Lower lobe of right lung (tissue), 2 donors: ENCODE data around the gene RELCH. TPM values are rescaled to one million over a fixed set of nuclear protein-coding genes. Genes with fewer than 3 reads are reported as not detected.

Source experiments
- ATAC-seq, 2 donors: fragments of 200-7000 bp; cut with Tn5 transposase; one replicate each; pipeline ENCODE4 v1.9.1; 2020 to 2022; ENCODE audit warnings: mild to moderate bottlenecking in 2 of 2, moderate library complexity in 2 of 2
- DNase-seq: peaks from one replicate; pipeline ENCODE4 v3.0.0-alpha.2; 2020
- H3K27ac ChIP-seq: fragments of 200-600 bp; one replicate; pipeline ENCODE4 v1.8.0; 2022
- H3K27me3 ChIP-seq: fragments of 200-600 bp; one replicate; pipeline ENCODE4 v1.8.0; 2022; ENCODE audit warnings: low read depth
- H3K36me3 ChIP-seq: fragments of 200-600 bp; one replicate; pipeline ENCODE4 v1.8.0; 2022; ENCODE audit warnings: mild to moderate bottlenecking
- H3K4me1 ChIP-seq: fragments of 200-600 bp; one replicate; pipeline ENCODE4 v1.8.0; 2022
- H3K4me3 ChIP-seq: fragments of 200-600 bp; one replicate; pipeline ENCODE4 v1.8.0; 2022; ENCODE audit warnings: mild to moderate bottlenecking
- H3K9me3 ChIP-seq: fragments of 200-600 bp; one replicate; pipeline ENCODE4 v1.8.0; 2022
- intact Hi-C: fragments of 100-400 bp; cut with DNase I; formaldehyde crosslinking; loops from one replicate; pipeline ENCODE4 v1.11.0; 2022
- total RNA-seq: library from RNA; stranded (reverse); fragmentation: NEBNext Ultra II Directional; extraction: Animal tissue kit (Norgen Biotek cat#: 25700); gene quantifications from one replicate; pipeline ENCODE4 v1.2.1, GENCODE V29; 2021
- TF ChIP-seq, protein P1 (sequence below): fragments of 200-600 bp; IDR thresholded peaks from one replicate; pipeline ENCODE4 v1.8.0; 2022; ENCODE audit warnings: antibody characterized with exemption, mild to moderate bottlenecking
- donor health status: DM: no; HTN: yes; CAD: no; lungs with severe emphysema.

The RELCH gene
- total RNA-seq, 1 donor from 2014 or later = 29.9 TPM

GRCh38 chr18:62264984-62265383 lies 77.9 kb downstream of the RELCH start:
- intact Hi-C loops = no loop called here
- no peak for ATAC-seq
- Histone ChIP-seq H3K9me3 (no peaks in the 10 kb centered on the region), H3K4me3 (no peak overlapping the region), H3K27me3 (no peaks in the 10 kb centered on the region), H3K36me3 (peaks cover 90% of the 10 kb centered on the region), H3K27ac (no peak overlapping the region), H3K4me1 (no peaks in the 10 kb centered on the region)
- DNase-seq = no peak
- TF ChIP-seq, protein P1, sequence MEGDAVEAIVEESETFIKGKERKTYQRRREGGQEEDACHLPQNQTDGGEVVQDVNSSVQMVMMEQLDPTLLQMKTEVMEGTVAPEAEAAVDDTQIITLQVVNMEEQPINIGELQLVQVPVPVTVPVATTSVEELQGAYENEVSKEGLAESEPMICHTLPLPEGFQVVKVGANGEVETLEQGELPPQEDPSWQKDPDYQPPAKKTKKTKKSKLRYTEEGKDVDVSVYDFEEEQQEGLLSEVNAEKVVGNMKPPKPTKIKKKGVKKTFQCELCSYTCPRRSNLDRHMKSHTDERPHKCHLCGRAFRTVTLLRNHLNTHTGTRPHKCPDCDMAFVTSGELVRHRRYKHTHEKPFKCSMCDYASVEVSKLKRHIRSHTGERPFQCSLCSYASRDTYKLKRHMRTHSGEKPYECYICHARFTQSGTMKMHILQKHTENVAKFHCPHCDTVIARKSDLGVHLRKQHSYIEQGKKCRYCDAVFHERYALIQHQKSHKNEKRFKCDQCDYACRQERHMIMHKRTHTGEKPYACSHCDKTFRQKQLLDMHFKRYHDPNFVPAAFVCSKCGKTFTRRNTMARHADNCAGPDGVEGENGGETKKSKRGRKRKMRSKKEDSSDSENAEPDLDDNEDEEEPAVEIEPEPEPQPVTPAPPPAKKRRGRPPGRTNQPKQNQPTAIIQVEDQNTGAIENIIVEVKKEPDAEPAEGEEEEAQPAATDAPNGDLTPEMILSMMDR = no peak

DNA sequence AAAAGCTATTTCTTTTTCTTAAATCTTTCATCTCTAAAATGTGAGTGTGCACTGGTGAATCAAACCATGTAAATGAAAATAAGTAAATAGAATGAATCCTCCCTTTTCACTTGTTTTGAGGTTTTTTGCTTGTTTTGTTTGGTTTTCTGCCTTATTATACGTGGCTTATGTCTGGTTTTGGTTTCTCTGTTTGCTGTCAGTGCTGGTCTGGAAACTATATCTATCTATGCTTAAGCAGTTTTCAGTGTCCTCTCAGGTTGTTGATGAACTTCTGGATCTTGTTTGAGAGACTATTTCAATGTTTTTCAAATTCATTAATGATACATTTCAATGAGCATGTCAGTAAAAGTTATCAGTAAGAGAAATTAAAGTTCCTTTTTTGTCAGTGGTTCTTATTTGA lies 90.0 kb downstream of the RELCH start:
- Histone ChIP-seq H3K4me3 (no peak overlapping the region), H3K9me3 (no peaks in the 10 kb centered on the region), H3K36me3 (peaks cover 55% of the 10 kb centered on the region), H3K27me3 (no peaks in the 10 kb centered on the region), H3K27ac (no peak overlapping the region), H3K4me1 (no peaks in the 10 kb centered on the region)
- TF ChIP-seq, protein P1 = no peak
- no peak for ATAC-seq
- no peak for DNase-seq
- intact Hi-C loops = no loop called here

DNA sequence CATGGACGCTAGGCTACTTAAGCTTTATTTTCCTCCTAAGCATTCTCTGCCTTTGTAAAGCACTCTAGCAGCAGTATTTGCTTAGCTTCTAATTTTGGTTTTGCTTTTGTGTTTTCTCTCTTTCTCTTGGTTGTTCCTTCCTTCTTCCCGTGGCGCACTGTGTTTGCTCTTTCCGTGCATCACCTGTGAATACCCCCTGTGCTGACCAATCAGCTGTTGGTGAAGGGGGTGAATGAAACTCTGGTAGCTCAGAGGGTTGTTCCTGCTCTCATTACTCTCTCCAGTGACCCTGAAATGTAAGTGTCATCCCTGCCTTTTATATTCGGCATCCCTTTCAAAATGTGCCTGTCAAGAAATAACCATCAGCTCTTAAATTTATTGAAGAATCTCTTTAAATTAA lies 92.5 kb downstream of the RELCH start:
- no peak overlapping the region for H3K4me3 ChIP-seq
- H3K36me3 ChIP-seq = peaks cover 55% of the 10 kb centered on the region
- intact Hi-C loops = no loop called here
- H3K27me3 ChIP-seq = no peaks in the 10 kb centered on the region
- ATAC-seq = no peak
- no peaks in the 10 kb centered on the region for H3K4me1 ChIP-seq
- no peaks in the 10 kb centered on the region for H3K9me3 ChIP-seq
- DNase-seq = no peak
- H3K27ac ChIP-seq = no peak overlapping the region
- TF ChIP-seq, protein P1 = no peak

DNA sequence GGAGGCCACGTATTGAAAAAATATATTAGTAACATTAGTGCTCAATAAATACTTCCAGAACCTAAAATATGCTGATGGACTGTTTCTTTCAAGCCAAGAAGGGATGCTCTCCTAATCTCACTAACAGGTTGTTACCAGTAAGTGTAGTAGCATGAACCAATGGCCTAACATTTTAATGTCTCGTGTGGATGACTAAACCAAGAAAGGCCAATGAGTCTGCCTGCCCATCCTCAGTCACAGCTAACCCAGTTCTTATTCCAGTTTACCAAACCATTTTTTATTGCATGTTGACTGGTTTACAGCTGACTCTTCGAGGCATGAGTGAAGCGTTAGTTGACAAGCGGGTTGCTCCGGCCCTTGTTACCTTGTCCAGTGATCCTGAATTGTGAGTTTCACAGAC lies 93.0 kb downstream of the RELCH start:
- H3K27ac ChIP-seq = no peak overlapping the region
- intact Hi-C loops = no loop called here
- no peaks in the 10 kb centered on the region for H3K4me1 ChIP-seq
- no peaks in the 10 kb centered on the region for H3K27me3 ChIP-seq
- peaks cover 51% of the 10 kb centered on the region for H3K36me3 ChIP-seq
- H3K4me3 ChIP-seq = no peak overlapping the region
- no peak for DNase-seq
- TF ChIP-seq, protein P1 = no peak
- no peaks in the 10 kb centered on the region for H3K9me3 ChIP-seq
- ATAC-seq = no peak

DNA sequence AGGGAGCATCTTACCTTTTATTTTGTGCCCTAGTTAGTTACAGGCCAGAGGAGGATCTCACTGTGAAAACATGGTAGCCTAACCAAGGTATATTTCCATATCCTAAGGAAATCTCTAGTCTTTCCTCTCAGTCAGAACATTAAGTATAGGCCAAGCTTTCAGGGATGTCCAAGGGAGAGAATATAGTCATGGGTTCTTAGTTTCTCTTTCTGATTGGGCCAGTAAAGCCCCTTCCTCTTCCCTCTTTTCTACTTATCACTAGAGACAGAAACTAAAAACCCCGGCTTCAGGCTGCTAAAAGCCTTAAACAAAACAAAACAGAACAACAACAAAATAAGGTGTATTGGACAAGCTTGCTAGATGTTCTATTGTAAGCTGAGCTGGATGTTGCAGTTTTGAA lies 93.7 kb downstream of the RELCH start:
- TF ChIP-seq, protein P1 = no peak
- intact Hi-C loops = no loop called here
- ATAC-seq = no peak
- H3K4me1 ChIP-seq = no peaks in the 10 kb centered on the region
- no peaks in the 10 kb centered on the region for H3K9me3 ChIP-seq
- H3K4me3 ChIP-seq = no peak overlapping the region
- H3K27me3 ChIP-seq = no peaks in the 10 kb centered on the region
- peaks cover 50% of the 10 kb centered on the region for H3K36me3 ChIP-seq
- no peak for DNase-seq
- no peak overlapping the region for H3K27ac ChIP-seq

DNA sequence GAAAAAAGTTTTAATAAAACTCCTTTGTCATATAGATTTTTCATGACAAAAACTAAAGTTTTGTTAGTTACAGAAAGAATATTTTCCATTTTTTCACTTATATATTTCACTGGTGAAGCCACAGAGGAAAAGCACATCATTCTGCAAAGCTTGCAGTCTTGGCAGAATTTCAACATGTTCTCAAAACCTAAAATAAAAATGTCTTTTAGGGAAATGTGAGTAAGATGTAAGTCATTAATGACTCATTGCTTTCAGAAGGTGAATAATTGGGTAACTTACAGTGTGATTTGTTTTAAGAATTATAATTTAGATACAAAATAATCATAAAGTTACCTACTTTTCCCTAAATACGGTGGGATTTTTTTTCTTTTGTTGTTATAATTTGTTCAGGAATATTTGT lies 94.6 kb downstream of the RELCH start:
- DNase-seq = no peak
- intact Hi-C loops = no loop called here
- no peak for ATAC-seq
- H3K36me3 ChIP-seq = peaks cover 45% of the 10 kb centered on the region
- no peak overlapping the region for H3K4me3 ChIP-seq
- TF ChIP-seq, protein P1 = no peak
- H3K9me3 ChIP-seq = no peaks in the 10 kb centered on the region
- H3K4me1 ChIP-seq = no peaks in the 10 kb centered on the region
- H3K27ac ChIP-seq = no peak overlapping the region
- H3K27me3 ChIP-seq = no peaks in the 10 kb centered on the region
